Amniotic stem cell (primary cell): ENCODE data around the gene JPH3.

Experiments
- DNase-seq: peaks from one replicate; lab custom pipeline; 2025; lab: John Stamatoyannopoulos, UW

Gene JPH3

GRCh38 chr16:87681981-87682570, 79.8 kb downstream of the JPH3 start:
- peak; percentile 45 for DNase-seq

DNA sequence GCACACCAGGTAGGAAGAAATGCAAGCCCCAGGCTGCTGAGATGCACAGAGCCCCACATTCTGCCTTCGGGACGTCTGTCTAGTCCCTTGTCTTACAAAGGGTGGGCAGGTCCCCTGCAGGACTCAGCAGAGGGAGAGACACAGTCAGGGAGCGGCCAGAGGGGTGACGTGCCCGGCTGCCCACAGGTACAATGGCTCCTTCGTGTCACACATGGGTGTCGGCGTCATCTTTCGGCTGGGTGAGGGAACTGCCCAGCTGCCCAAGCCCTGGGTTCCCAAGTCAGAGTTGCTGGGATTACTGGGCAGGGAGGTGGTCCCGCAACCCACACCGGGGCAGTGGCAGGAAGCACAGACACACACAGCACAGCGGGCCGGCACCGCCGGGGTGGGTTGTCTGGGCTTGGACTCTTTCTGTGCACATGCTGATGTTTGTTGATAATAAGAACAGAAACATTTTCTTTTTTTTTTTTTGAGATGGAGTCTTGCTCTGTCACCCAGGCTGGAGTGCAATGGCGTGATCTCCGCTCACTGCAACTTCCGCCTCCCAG, 80.6 kb downstream of the JPH3 start:
- no peak for DNase-seq

DNA sequence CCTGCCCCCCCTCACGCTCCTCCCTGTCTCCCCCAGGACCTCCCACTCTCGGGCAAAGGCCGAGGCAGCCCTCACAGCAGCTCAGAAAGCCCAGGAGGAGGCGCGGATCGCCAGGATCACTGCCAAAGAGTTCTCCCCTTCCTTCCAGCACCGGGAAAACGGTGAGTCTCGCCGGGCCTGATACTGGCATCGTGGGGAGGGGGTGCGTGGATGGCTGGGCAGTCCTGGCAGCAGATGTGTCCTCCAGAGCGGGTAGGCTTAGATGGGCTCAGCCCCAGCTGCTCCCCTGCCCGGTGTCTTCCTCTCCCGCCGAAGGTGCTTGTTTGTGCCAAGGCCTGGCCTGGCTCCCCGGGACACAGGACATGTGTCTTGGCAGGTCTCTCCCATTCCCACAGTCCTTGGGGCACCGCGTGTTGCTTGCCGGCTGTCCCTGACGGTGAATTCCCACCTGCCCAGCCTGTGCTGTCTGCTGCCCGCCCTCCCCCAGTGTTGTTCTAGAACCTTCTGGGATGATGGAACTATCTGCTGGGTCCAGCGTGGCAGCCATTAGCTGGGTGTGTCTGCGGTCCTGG, 81.9 kb downstream of the JPH3 start:
- no peak for DNase-seq

- DNase-seq: no peak
Observed at GRCh38 chr16:87684711-87685404, 82.5 kb downstream of the JPH3 start.

GRCh38 chr16:87685405-87685755, 83.1 kb downstream of the JPH3 start:
- DNase-seq: no peak

DNA sequence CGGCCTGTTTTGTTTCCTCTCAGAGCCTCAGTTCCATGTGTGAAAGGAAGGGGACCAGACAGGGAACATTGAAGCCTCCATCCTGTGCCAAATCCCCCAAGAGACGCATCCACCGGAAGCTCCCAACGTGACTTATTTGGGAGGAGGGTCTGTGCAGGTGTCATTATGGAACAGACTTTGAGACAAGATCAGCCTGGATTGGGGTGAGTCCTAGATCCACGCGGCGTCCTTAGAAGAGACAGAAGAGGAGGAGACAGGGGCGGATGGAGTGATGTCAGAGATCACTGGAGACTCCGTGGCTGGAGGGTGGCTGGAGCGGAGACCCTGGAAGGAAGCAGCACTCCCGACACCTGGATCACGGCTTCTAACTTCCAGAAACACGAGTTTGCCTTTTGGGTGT, 83.5 kb downstream of the JPH3 start:
- DNase-seq: no peak

- DNase-seq: no peak
Observed at GRCh38 chr16:87686697-87687096, 84.4 kb downstream of the JPH3 start.

GRCh38 chr16:87687126-87687910, 85.0 kb downstream of the JPH3 start:
- no peak for DNase-seq

GRCh38 chr16:87687998-87688529, 85.8 kb downstream of the JPH3 start:
- no peak for DNase-seq

DNA sequence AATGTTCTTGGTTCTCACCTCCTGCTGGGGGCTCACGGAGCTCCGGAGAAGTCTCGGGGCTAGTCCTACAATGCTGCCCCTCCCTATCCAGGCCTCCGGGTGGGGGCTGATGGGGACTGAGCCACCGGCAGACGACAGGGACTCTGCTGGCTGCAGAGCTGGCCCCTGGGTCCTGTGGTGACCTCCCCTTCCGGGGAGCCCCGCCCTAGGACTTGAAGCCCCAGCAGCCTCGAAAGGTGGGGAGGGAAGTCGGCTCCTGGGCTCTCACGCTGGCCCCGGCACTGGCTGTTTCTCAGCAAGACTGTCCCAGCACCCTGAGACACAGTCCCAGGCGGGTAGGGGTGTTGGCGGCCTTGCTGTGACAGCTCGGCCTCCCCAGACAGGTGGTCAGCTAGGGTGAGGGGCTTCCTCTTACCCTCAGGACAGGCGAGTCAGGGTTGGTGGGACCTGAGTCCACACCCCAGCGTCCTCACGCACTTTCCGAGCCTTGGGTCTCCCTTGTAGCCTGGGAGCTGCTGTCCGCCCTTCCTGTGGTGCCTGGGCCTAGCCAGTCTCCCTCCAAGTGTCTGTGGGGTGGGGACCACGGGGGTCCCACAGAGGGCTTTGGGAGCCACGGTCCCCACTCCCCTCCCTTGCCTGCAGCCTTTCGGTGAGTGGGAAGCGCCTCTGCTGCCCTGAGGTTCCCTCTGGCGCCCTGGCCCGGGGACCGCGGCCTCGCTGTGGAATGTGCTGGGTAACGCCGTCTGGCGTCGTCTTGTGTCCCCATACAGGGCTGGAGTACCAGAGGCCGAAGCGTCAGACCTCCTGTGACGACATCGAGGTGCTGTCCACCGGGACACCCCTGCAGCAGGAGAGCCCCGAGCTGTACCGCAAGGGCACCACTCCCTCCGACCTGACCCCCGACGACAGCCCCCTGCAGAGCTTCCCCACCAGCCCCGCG, 86.8 kb downstream of the JPH3 start:
- no peak for DNase-seq

- DNase-seq: no peak
Observed at GRCh38 chr16:87689956-87690465, 87.7 kb downstream of the JPH3 start.

DNA sequence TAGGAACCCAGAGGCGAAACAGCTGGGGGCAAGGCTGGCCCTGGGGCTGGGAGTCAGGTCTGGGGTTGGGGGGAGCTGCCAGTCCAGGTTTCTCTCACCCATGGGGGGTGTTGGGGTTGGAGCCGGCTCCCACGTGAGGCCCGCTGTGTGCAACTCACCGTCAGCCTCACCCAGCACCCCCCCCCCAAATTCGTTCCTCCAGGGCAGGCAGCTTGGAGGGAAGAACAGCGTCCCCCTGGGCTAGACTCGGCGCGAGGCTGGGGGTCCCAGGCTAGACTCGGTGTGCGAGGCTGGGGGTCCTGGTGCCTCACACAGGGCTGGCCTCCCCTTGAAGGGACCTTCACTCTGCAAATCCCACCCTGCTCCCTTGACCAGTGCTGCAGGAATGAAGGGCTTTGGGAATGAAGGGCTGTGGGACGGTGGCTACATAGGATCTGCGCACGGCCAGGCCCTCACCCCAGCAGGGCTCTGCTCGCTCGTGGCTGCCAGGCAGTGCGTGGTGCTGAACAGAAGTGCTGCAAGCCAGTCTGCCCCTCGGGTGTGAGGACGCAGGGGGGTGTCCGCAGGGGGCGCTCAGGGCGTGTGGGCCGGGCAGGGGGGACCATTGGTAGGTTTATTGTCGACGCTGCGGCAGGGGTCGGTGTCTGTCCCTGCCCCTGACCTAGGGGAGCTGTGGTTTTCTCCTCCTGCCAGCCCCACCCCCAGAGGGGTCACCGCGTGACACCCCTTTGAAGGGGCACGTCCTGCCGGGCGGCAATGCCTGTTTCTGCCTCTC, 88.8 kb downstream of the JPH3 start:
- no peak for DNase-seq

GRCh38 chr16:87691686-87692079, 89.4 kb downstream of the JPH3 start:
- no peak for DNase-seq

DNA sequence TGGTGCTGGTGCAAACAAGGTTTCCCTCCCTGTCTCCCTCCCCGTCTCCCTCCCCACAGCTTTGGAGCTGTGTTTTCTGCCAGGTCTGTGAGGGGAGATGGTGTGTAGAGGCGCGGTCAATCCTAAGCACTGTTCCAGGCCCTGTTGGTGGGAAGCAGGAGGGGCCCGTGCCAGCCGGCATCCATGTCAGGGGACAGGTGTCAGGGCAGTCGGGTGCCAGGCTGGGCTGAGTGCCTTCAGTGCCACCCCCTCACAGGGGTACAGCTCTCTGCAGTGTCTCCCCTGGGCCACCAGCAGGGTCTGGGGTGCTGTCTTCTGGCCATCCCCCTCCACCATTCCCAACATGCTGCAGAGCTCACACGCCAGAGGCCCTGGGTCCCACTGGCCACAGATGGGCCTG, 89.9 kb downstream of the JPH3 start:
- DNase-seq: no peak

- no peak for DNase-seq
Observed at GRCh38 chr16:87692756-87693155, 90.4 kb downstream of the JPH3 start.

DNA sequence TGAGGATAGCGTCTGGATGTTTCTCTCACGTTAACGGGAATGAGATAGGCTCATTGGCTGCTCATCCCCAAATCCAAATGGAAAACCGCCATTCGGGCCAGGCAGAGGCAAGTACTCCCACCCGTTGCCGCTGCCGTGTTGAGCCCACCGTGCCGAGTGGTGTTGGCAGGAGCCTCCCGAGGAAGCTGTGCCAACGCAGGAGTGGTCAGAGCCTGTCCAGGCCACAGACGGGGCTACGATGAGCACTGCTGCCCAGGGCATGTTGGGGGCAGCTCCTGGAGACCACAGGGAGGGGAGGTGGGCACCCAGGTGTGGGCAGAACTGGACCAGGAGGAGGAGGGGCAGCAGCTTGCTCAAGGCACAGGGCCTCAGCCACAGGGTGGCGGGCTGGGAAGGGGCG, 91.5 kb downstream of the JPH3 start:
- DNase-seq: no peak

DNA sequence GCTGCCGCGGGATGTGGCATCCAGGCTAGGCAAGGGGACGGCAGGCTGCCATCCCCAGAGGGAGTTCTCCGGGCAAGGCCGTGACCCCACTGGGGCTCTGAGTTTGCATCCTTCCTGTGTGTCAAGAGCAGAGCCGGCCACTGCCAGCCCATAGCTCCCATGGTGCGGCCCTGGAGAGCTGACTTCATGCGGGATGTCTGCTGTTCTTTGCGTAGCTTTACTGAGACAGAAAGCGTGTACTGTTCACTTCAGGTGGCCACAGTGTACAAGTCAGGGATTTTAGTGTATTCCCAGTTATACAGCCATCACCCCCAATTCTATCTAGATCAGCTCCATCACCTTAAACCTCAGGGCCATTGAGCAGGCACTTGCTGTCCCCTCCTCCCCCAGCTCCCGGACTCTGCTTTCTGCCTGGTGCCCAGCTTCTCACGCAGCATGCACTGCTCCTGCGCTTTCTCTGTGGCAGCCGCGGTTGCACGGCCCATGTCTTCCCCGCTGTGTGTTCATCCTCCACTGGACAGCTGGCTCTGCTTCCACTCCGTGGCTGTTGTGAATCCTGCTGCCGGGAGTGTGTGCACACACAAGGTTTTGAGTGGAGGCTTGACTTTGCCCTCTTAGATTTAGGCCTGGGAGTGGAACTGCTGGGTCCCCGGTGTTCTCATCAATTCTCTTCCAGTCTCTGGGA, 92.3 kb downstream of the JPH3 start:
- no peak for DNase-seq

DNA sequence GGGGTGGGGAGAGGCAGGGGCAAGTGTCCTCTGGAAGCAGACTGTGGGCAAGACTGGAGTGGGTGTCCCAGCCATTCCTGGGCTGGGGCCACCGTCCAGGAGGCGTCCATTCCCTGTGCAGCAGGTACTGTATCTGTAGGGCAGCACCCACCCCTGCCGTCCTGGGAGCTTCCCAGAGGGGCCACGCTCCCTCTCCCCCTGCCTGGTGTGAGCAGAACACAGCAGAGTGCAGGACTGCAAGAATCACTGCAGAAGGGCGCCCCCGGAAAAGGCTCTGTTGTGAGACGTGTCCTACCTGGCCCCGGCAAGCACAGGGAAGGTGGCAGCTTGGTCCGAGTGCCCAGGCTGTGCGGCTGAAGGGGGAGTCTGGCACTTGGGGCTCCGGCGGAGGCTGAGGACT, 93.2 kb downstream of the JPH3 start:
- no peak for DNase-seq

DNA sequence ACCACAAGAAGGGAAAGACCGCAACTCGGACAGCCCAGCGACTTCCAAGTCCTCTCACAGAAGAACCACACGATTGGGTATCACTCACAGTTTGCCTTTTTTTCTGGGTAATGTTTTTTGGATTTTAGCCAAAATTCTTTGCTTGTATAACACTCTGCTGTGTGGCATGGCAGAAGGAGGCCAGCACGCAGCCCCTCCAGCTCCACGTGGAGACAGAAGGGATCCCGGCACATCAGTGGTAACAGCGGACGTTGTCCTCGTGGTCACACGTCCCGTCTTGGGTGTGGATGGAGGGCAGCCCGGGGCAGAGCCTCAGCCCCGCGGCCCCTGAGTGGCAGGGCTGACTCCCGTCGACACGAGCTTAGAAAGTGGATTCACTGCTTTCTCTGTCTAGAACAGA, 94.4 kb downstream of the JPH3 start:
- DNase-seq: no peak

- DNase-seq: no peak
Observed at GRCh38 chr16:87697256-87697655, 94.9 kb downstream of the JPH3 start.
